GM12873 (cell line): ENCODE measurements around the gene TIAM2.

Experiments used
- CTCF ChIP-seq: IDR thresholded peaks from 2 replicates; pipeline ENCODE4 v1.5.1; 2012; ENCODE audit warnings: low read depth, mild to moderate bottlenecking, moderate library complexity, low read length, control low read depth; ENCODE audit not compliant: insufficient read depth; ENCODE audit errors: missing control alignments

TIAM2 gene

DNA sequence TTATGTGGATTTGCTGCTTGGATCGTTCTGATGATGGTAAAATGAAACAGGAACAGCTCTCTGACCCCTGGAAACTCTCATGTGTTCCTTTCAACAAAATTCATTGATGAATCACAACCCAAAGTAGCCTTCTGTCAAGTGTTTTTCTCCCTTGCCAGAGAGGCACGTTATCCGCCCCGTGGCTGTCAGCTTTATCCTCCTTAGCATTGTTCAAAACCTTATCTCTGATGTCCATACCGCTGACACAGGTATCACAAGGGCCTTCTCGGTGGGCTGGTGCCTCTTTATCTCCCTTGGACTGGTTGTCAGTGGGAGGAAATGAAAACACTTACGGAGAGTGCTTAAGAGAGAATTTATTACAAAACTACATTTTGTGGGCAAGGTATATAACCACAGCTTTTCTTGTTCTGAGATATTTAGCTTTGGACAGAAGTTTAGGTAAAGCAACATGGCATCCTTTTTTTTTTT lies 84.9 kb downstream of the TIAM2 start:
- TF ChIP-seq CTCF, result no peak

DNA sequence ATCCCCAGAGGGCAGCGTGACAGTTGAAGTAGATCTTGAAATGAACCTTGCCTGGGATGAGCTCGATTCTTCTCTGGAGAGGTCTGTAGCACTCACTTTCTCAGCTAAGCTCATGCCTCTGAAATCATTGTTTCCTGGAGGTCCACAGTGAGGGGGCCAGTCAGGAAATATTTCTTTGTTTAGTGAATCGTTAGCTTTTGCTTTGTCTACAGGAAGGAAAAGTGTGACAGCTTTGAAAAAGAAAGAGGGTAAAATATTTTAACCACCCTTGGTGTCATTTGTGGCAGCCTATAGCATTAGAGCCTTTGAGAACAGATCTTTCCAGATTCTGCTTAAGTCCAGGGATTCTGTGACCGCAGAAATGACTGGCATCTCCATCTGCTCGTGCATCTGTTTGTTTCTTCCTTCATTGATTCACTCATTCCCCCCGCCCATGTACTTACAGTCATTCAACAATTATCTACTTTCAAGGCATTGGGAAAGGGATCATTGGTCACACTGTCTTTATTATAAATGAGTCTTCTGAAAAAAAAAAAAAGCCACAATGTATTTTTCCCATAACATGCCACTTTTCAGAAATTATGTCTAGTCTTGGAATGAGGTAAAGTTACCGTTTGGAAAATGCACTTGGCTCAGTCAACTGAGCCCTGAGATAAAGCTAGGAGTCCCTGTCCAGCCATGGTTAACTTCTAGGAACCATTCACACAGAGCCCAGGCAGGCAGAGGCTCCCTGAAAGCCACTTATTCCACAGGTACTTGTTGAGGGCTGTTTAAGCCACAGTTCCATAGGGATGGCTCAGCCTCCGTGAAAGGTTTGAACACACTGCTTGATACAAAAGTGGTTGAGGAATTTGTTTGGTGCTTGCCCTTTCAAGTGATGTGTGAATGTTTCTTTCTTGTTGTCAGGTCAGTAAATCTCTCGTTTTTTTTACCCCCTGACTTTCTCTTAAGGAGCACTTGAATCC lies 86.0 kb downstream of the TIAM2 start:
- no peak for TF ChIP-seq CTCF

GRCh38 chr6:155084431-155085123 lies 89.5 kb downstream of the TIAM2 start:
- no peak for TF ChIP-seq CTCF

DNA sequence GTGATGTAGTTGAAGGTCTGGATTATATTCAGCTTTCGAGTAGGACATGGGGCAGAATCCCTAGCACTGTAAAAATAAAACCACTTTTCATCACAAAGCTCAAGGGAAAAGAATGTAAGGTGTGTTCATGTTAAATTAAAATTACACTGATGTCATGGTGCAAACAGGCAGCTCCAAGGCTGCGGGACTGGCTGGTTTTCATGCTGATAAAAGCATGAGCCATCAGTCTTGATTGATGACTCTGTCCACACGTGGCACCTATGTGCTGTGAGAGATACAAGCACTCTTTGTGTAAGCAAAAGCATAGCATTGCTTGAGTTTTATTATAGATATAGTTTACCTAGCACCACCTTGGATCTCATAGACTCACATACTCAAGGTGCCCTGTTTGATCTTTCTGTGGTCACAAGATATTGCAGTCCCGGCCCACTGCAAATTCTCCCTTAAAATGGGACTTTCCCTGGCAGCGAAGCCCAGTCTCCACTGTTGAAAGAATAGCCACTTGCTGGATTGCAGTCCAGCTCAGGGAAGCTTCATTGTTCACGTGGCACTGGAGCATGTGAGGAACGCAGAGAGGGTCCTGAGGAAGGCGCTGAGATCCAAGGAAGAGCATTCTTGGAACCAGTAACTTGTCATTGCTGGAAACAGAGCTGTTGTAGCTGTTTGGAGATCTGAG lies 90.6 kb downstream of the TIAM2 start:
- TF ChIP-seq CTCF, result no peak

- TF ChIP-seq CTCF, result no peak
Measured at GRCh38 chr6:155088856-155089255, 93.7 kb downstream of the TIAM2 start.

DNA sequence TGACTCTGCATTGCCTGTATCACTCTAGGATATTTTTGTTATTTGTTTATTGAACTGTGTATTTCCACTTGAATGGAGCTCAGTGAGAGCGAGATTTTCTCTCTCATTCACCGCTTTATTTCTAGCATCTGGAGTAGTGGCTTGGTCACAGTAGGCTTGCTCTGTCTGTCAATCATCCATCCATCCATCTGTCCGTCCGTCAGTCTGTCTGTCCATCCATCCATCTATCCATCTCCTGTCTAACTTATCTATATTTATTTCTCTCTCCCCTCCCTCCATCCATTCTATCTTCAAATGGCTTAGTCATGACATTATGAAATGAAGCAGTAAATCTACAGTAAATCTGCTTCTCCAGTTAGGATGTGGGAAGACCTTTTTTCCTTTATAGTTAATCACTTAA lies 94.6 kb downstream of the TIAM2 start:
- no peak for TF ChIP-seq CTCF

- TF ChIP-seq CTCF, result no peak
Measured at GRCh38 chr6:155090166-155090565, 95.1 kb downstream of the TIAM2 start.
